Measurements from ENCODE around the gene AEN. TPM values are rescaled to one million over a fixed set of nuclear protein-coding genes. Genes with fewer than 3 reads are reported as not detected.
A peak's percentile ranks its signal among the peaks of the same experiment; 100 is the strongest.

The AEN gene
- polyA plus RNA-seq, 1 experiment, result 45.5 TPM

- ChIA-PET CTCF (interaction anchor here (1.4 kb wide), 1 partner anchor 9 kb away, joined by 5 read pairs; no protein-coding TSS in a partner anchor), POLR2A (no interaction called here)
- Histone ChIP-seq H3K4me3 (ENCODE audit: low read depth, low read length) (no peak overlapping the region), H3K36me3 (ENCODE audit: control insufficient read depth, insufficient read depth, low read length) (no peaks in the 10 kb centered on the region), H3K27me3 (ENCODE audit: control insufficient read depth, insufficient read depth, low read length) (no peaks in the 10 kb centered on the region)
- DNase-seq (ENCODE audit: low read depth), result no peak
- TF ChIP-seq, protein P1, sequence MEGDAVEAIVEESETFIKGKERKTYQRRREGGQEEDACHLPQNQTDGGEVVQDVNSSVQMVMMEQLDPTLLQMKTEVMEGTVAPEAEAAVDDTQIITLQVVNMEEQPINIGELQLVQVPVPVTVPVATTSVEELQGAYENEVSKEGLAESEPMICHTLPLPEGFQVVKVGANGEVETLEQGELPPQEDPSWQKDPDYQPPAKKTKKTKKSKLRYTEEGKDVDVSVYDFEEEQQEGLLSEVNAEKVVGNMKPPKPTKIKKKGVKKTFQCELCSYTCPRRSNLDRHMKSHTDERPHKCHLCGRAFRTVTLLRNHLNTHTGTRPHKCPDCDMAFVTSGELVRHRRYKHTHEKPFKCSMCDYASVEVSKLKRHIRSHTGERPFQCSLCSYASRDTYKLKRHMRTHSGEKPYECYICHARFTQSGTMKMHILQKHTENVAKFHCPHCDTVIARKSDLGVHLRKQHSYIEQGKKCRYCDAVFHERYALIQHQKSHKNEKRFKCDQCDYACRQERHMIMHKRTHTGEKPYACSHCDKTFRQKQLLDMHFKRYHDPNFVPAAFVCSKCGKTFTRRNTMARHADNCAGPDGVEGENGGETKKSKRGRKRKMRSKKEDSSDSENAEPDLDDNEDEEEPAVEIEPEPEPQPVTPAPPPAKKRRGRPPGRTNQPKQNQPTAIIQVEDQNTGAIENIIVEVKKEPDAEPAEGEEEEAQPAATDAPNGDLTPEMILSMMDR (IDR thresholded peaks at IDR 0.05; ENCODE audit: insufficient read depth, low read depth, low read length), result no peak
Observed at GRCh38 chr15:88617790-88618189, 3.4 kb upstream of the AEN start.

- CTCF ChIA-PET, result interaction anchor here (0.7 kb wide), 1 partner anchor 75 kb away, joined by 3 read pairs; no protein-coding TSS in a partner anchor
- H3K27me3 ChIP-seq (ENCODE audit: control insufficient read depth, insufficient read depth, low read length), result no peaks in the 10 kb centered on the region
- DNase-seq (ENCODE audit: low read depth), result no peak
- H3K36me3 ChIP-seq (ENCODE audit: control insufficient read depth, insufficient read depth, low read length), result no peaks in the 10 kb centered on the region
- H3K4me3 ChIP-seq (ENCODE audit: low read depth, low read length), result no peak overlapping the region
- POLR2A ChIA-PET, result no interaction called here
- TF ChIP-seq, protein P1 (IDR thresholded peaks at IDR 0.05; ENCODE audit: insufficient read depth, low read depth, low read length), result no peak
Observed at GRCh38 chr15:88618686-88619085, 2.5 kb upstream of the AEN start.

GRCh38 chr15:88619796-88620195 lies 1.3 kb upstream of the AEN start:
- H3K4me3 ChIP-seq (ENCODE audit: low read depth, low read length), result no peak overlapping the region
- TF ChIP-seq, protein P1 (IDR thresholded peaks at IDR 0.05; ENCODE audit: insufficient read depth, low read depth, low read length), result no peak
- no peak for DNase-seq (ENCODE audit: low read depth)
- H3K27me3 ChIP-seq (ENCODE audit: control insufficient read depth, insufficient read depth, low read length), result no peaks in the 10 kb centered on the region
- CTCF ChIA-PET, result no interaction called here
- H3K36me3 ChIP-seq (ENCODE audit: control insufficient read depth, insufficient read depth, low read length), result no peaks in the 10 kb centered on the region
- POLR2A ChIA-PET, result no interaction called here

DNA sequence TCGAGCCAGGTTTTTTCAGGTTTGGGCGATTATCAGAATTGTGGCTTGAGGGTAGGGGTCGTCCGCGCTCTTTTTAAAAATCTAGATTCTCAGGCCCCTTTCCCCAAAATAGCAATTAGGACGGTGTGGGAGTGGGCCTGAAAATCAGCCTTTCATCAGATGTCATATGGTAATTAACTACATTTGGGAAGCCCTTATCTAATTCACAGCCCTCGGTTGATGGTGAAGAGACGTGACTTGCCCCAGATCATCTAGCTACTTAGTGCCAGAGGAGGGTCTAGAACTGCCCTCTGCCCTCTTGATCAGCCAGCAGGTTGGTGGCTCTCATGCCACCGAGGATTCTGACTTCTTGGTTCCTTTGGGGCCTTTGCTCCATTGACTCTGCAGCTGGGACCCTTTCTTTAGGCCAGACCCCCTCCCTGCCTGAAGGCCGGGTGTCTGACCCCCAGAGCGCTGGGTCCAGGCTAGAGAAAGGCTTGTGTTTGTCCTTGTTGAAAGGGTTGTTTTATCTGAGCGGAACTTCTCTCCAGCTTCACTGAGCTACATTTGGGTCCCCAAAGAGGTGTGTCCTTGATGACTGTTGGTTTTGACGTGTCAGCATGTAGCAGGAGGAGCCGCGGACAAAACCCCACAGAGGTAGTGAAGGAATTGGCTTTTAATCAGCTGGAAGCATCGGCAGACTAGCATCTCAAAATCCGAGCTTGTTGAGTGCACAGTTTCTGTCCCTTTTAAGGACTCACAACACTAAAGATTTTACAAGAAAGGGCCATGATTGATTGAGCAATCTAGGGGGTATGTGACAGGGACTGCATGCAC lies 857 bp downstream of the AEN start:
- POLR2A ChIA-PET, result no interaction called here
- CTCF ChIA-PET, result interaction anchor here (0.7 to 1.6 kb wide), 3 partner anchors 11 to 290 kb away, joined by 3 to 4 read pairs (median 3); no protein-coding TSS in a partner anchor
- no peak for DNase-seq (ENCODE audit: low read depth)
- Histone ChIP-seq H3K27me3 (ENCODE audit: control insufficient read depth, insufficient read depth, low read length) (no peaks in the 10 kb centered on the region), H3K36me3 (ENCODE audit: control insufficient read depth, insufficient read depth, low read length) (peaks cover 8% of the 10 kb centered on the region), H3K4me3 (ENCODE audit: low read depth, low read length) (peak overlapping the region; percentile 78)
- TF ChIP-seq, protein P1 (IDR thresholded peaks at IDR 0.05; ENCODE audit: insufficient read depth, low read depth, low read length), result no peak

DNA sequence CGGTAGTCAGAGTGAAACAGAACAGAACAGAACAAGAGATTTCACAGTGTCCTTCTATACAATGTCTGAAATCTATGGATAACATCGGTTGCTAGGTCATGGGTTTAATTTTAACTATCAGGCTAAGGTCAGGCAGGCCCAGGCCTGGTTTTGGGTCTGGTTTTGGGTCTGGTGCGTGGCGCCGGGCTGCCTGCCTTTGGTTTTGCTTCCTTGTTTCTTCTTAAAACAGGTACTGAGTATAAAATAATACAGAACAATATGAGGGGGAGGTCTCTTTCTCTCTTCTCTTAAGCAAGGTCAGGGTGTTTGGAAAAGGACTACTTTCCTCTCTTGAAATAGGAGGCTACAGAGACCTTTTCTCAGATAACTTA lies 1.4 kb downstream of the AEN start:
- ChIA-PET POLR2A (no interaction called here), CTCF (interaction anchor here (0.7 to 1.6 kb wide), 2 partner anchors 11 to 289 kb away, joined by 3 to 4 read pairs; no protein-coding TSS in a partner anchor)
- TF ChIP-seq, protein P1 (IDR thresholded peaks at IDR 0.05; ENCODE audit: insufficient read depth, low read depth, low read length), result no peak
- DNase-seq (ENCODE audit: low read depth), result no peak
- no peaks in the 10 kb centered on the region for H3K27me3 ChIP-seq (ENCODE audit: control insufficient read depth, insufficient read depth, low read length)
- H3K36me3 ChIP-seq (ENCODE audit: control insufficient read depth, insufficient read depth, low read length), result peaks cover 10% of the 10 kb centered on the region
- peak overlapping the region; percentile 78 for H3K4me3 ChIP-seq (ENCODE audit: low read depth, low read length)

All from BJ (cell line).